NCI-H1436 treated with DMSO at 0.1 percent for 48 hours (cell line): ENCODE measurements around the gene ALDH1A1.
"Not testable (repeated sequence)": the region's sequence is repeated elsewhere in the genome, so short reads cannot be mapped to it uniquely, and the experiment has no call there.

ENCODE experiments used
- DNase-seq: peaks from one replicate; lab custom pipeline; 2025; lab: John Stamatoyannopoulos, UW

ALDH1A1 gene

GRCh38 chr9:72943844-72944462, 8.9 kb downstream of the ALDH1A1 start:
- no peak for DNase-seq

- no peak for DNase-seq
Observed at GRCh38 chr9:72942451-72942850, 10.4 kb downstream of the ALDH1A1 start.

- DNase-seq: not testable (repeated sequence)
Observed at GRCh38 chr9:72939581-72939980, 13.3 kb downstream of the ALDH1A1 start.

GRCh38 chr9:72937545-72937944, 15.3 kb downstream of the ALDH1A1 start:
- DNase-seq: no peak

GRCh38 chr9:72936679-72937078, 16.2 kb downstream of the ALDH1A1 start:
- no peak for DNase-seq

- DNase-seq: no peak
Observed at GRCh38 chr9:72936266-72936665, 16.6 kb downstream of the ALDH1A1 start.

- no peak for DNase-seq
Observed at GRCh38 chr9:72935595-72935994, 17.3 kb downstream of the ALDH1A1 start.

- no peak for DNase-seq
Observed at GRCh38 chr9:72933730-72934665, 18.9 kb downstream of the ALDH1A1 start.

- DNase-seq: no peak
Observed at GRCh38 chr9:72932619-72933018, 20.2 kb downstream of the ALDH1A1 start.

GRCh38 chr9:72931897-72932296, 21.0 kb downstream of the ALDH1A1 start:
- DNase-seq: no peak

- DNase-seq: no peak
Observed at GRCh38 chr9:72931437-72931836, 21.4 kb downstream of the ALDH1A1 start.

GRCh38 chr9:72930828-72931227, 22.0 kb downstream of the ALDH1A1 start:
- DNase-seq: no peak

GRCh38 chr9:72929542-72929941, 23.3 kb downstream of the ALDH1A1 start:
- no peak for DNase-seq

- no peak for DNase-seq
Observed at GRCh38 chr9:72928042-72928507, 24.8 kb downstream of the ALDH1A1 start.

GRCh38 chr9:72926506-72926905, 26.3 kb downstream of the ALDH1A1 start:
- DNase-seq: no peak

- DNase-seq: no peak
Observed at GRCh38 chr9:72925891-72926290, 27.0 kb downstream of the ALDH1A1 start.

- no peak for DNase-seq
Observed at GRCh38 chr9:72925126-72925789, 27.6 kb downstream of the ALDH1A1 start.

- DNase-seq: no peak
Observed at GRCh38 chr9:72924154-72924790, 28.6 kb downstream of the ALDH1A1 start.

GRCh38 chr9:72923077-72923476, 29.8 kb downstream of the ALDH1A1 start:
- DNase-seq: no peak

- DNase-seq: no peak
Observed at GRCh38 chr9:72921888-72922654, 30.8 kb downstream of the ALDH1A1 start.

- no peak for DNase-seq
Observed at GRCh38 chr9:72919246-72919945, 33.5 kb downstream of the ALDH1A1 start.
